HG03558 (cell line): ENCODE measurements around the gene CCN2.
"Not testable (repeated sequence)": the region's sequence is repeated elsewhere in the genome, so short reads cannot be mapped to it uniquely, and the experiment has no call there.

Source experiments
- ATAC-seq: cut with Tn5 transposase; IDR thresholded peaks from one replicate; pipeline ENCODE4 v1.9.1; 2021; ENCODE audit warnings: moderate number of reproducible peaks; ENCODE audit not compliant: unreplicated experiment; ENCODE audit errors: extremely low read depth

Gene CCN2

GRCh38 chr6:131914967-131915751, 36.0 kb downstream of the CCN2 start:
- ATAC-seq, result no peak

DNA sequence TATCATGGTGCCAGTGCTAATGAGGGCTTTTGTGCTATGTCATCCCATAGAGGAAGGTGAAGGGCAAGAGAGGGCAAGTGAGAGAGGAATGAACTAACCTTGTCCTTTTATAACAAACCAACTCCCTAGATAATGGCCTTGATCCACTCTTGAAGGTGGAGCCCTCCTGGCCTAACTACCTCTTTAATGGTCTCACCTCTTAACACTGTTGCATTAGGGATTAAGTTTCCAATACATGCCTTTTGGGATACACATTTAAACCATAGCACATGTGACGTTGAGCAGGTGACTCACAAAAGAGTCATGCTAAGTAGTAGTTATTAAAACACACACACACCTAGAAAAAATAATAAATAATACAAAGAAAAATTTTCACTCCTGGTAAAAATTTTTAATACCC, 36.9 kb downstream of the CCN2 start:
- no peak for ATAC-seq

- ATAC-seq, result no peak
These were observed 39.2 kb downstream of the CCN2 start for GRCh38 chr6:131911951-131912350.

DNA sequence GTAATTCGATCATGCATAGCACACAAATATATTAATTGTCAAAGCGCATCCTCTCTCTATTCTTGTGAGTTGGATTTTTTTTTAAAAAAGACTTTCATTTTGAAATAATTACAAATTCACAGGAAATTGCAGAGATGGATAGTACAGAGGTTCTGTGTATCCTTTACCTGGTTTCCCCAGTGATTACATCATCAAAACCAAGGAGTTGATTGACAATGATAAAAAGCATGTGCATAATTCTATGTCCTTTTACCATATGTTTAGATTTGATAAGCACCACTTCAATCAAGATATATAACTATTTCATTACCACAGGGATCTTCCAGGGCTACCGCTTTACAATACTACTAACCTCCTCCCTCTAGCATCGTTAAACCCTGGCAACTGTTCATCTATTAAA, 40.2 kb downstream of the CCN2 start:
- ATAC-seq, result no peak

DNA sequence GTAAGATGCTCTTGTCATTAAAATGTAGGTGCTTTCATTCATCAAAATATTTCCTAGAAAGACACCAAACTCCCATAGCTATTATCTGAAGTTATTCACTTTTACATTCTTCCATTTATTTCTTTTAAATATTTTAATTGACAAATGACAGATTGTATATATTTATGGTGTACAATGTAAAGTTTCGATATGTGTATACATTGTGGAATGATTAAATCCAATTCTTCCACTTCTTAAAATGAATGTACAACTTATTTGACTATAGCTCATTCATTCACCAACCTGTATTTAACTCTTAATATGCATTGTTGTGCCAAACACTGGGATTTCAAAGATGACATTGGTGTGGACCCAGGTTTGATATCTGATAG, 41.0 kb downstream of the CCN2 start:
- ATAC-seq, result no peak

DNA sequence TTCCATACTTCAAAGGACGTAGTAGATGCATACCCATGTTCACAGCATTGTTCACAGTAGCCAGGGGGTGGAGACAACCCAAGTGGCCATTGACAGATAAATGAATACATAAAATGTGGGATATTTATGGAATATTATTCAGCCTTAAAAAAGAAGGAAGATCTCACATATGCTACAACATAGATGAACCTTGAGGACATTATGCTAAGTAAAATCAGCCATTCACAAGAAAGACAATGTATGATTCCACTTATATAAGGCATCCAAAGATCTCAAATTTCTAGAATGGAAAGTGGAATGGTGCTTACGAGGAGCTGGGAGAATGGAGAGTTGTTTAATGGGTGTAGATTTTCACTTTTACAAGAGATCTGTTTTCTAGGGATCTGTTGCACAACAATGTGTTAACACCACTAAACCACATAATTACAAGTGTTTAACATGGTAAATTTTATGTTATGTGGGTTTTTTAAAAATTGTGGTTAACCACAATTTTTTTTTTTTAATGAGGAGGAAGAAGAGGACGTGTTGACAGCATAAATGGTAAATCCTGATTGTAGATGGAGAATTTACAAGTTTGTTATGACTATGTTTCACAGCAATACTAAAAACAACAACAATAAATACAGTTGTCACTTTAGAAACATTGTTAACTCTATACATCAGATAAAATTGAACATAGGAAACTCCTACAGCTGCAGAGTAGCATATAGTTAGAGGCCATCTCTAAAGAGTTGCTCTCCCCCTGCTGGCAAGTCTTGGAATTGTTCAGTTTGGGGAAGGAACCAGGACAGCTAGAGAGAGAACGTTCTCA, 41.6 kb downstream of the CCN2 start:
- peak; percentile 88 for ATAC-seq

GRCh38 chr6:131908787-131909186, 42.4 kb downstream of the CCN2 start:
- not testable (repeated sequence) for ATAC-seq

DNA sequence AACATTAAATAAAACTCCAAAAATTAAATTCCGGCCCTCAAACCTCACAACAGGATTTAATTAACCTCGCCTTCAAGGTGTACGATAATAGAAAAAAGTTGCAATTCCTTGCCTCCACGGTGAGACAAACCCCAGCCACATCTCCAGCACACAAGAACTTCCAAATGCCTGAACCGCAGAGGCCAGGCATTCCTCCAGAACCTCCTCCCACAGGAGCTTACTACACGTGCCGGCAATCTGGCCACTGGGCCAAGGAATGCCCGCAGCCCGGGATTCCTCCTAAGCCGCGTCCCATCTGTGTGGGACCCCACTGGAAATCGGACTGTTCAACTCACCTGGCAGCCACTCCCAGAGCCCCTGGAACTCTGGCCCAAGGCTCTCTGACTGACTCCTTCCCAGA, 47.4 kb downstream of the CCN2 start:
- not testable (repeated sequence) for ATAC-seq

DNA sequence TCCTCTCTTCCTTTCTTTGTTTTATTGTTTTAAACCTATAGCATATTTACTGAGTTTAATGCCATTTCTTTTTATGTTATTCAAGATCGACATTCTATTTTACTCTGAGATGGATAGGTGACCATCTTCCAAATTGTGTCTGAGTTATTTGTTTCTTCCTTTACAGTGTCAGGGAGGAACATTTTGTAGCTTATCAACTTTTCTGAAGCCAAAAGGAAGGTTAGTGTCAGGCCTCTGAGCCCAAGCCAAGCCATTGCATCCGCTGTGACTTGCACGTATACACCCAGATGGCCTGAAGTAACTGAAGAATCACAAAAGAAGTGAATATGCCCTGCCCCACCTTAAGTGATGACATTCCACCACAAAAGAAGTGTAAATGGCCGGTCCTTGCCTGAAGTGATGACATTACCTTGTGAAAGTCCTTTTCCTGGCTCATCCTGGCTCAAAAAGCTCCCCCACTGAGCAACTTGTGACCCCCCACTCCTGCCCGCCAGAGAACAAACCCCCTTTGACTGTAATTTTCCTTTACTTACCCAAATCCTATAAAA, 49.8 kb downstream of the CCN2 start:
- not testable (repeated sequence) for ATAC-seq

- ATAC-seq, result no peak
These were observed 50.9 kb downstream of the CCN2 start for GRCh38 chr6:131900231-131900630.

- no peak for ATAC-seq
These were observed 52.5 kb downstream of the CCN2 start for GRCh38 chr6:131898718-131899117.
